GM12878 (cell line): ENCODE data around the gene DDX27.

ENCODE experiments used
- BCLAF1 ChIP-seq: fragments of 450-650 bp; IDR thresholded peaks from 2 replicates; pipeline ENCODE4 v1.6.1; 2017; ENCODE audit warnings: antibody characterized with exemption, mild to moderate bottlenecking, moderate library complexity
- BHLHE40 ChIP-seq, 2 experiments: fragments of 450-650 bp in 1 of 2; IDR thresholded peaks; 2 replicates each; pipeline ENCODE4 v1.6.1; 2011 to 2017; ENCODE audit warnings: low read depth in 2 of 2, borderline replicate concordance in 1 of 2, improper control_type of control experiment in 1 of 2, low read length in 1 of 2, mild to moderate bottlenecking in 1 of 2
- CTCF ChIP-seq, 3 experiments: IDR thresholded peaks in 2 of 3; conservative IDR thresholded peaks in 1 of 3; 2 replicates each; pipeline ENCODE4 v1.5.1; 2011; ENCODE audit warnings: low read depth in 3 of 3, low read length in 3 of 3, mild to moderate bottlenecking in 3 of 3, control low read depth in 2 of 3, moderate library complexity in 2 of 3, inconsistent platforms in 1 of 3, mixed read lengths in 1 of 3; ENCODE audit not compliant: control insufficient read depth in 2 of 3, insufficient read depth in 1 of 3; ENCODE audit errors: extremely low read depth in 1 of 3
- EP300 ChIP-seq, 2 experiments: fragments of 150-350 bp in 1 of 2; IDR thresholded peaks; 2 replicates each; pipeline ENCODE4 v1.6.1; 2011 to 2012; ENCODE audit warnings: low read depth in 2 of 2, low read length in 2 of 2, borderline replicate concordance in 1 of 2, improper control_type of control experiment in 1 of 2, inconsistent platforms in 1 of 2; ENCODE audit not compliant: control insufficient read depth in 1 of 2
- JUND ChIP-seq: IDR thresholded peaks from 2 replicates; pipeline ENCODE4 v1.6.1; 2012; ENCODE audit warnings: low read depth, mild to moderate bottlenecking, low read length, improper control_type of control experiment, moderate library complexity
- MTA3 ChIP-seq: IDR thresholded peaks from 2 replicates; pipeline ENCODE4 v1.6.1; 2012; ENCODE audit warnings: low read length, inconsistent platforms, borderline replicate concordance
- PAX5 ChIP-seq: IDR thresholded peaks from 2 replicates; pipeline ENCODE4 v1.6.1; 2011; ENCODE audit warnings: low read depth, low read length, borderline replicate concordance
- PBX3 ChIP-seq: IDR thresholded peaks from 2 replicates; pipeline ENCODE4 v1.6.1; 2011; ENCODE audit warnings: mild to moderate bottlenecking, low read depth, low read length, moderate library complexity; ENCODE audit not compliant: insufficient replicate concordance
- POLR2AphosphoS2 ChIP-seq: IDR thresholded peaks from 2 replicates; pipeline ENCODE4 v1.6.1; 2011; ENCODE audit warnings: low read depth, mild to moderate bottlenecking, low read length, improper control_type of control experiment, moderate library complexity
- ZBTB33 ChIP-seq: fragments of 450-650 bp; IDR thresholded peaks from 2 replicates; pipeline ENCODE4 v1.6.1; 2017; ENCODE audit warnings: mild to moderate bottlenecking

- no peak for TF ChIP-seq PAX5
- TF ChIP-seq CTCF (IDR thresholded peaks at IDR 0.05 in 2 of 3, conservative IDR thresholded peaks at IDR 0.05 in 1 of 3; ENCODE audit: control insufficient read depth in 2 of 3, extremely low read depth in 1 of 3, insufficient read depth in 1 of 3, low read depth in 3 of 3, low read length in 3 of 3) = no peak
- TF ChIP-seq MTA3 = no peak
- no peak for TF ChIP-seq JUND
- TF ChIP-seq POLR2AphosphoS2 = no peak
- no peak for TF ChIP-seq PBX3
- TF ChIP-seq BHLHE40 (IDR thresholded peaks at IDR 0.05; ENCODE audit: borderline replicate concordance in 1 of 2, low read depth in 2 of 2, low read length in 1 of 2) = no peak
- TF ChIP-seq BCLAF1 = no peak
- TF ChIP-seq EP300 (IDR thresholded peaks at IDR 0.05; ENCODE audit: borderline replicate concordance in 1 of 2, control insufficient read depth in 1 of 2, low read depth in 2 of 2, low read length in 2 of 2) = no peak
- TF ChIP-seq ZBTB33 = no peak
These were observed 29.9 kb downstream of the DDX27 start for GRCh38 chr20:49248879-49249665.
